GM12878 (cell line): Measurements from ENCODE around the gene SPDL1. TPM values are rescaled to one million over a fixed set of nuclear protein-coding genes. Genes with fewer than 3 reads are reported as not detected.

Experiments used
- ATAC-seq: fragments of 200-7000 bp; cut with Tn5 transposase; 3 replicates; pipeline ENCODE4 v1.9.1; 2020; ENCODE audit warnings: mild to moderate bottlenecking, moderate library complexity
- BruUV-seq: library from RNA; stranded (reverse); fragments of 400-500 nt; replicated peaks from 2 replicates; lab custom pipeline; 2021; lab: Mats Ljungman, UMichigan
- CTCF ChIA-PET: fragments of 300-600 bp; sonication (Branson Sonifier 250); formaldehyde crosslinking; extraction: SDS; loops from one replicate; lab custom pipeline; 2021; ENCODE audit warnings: inconsistent platforms; lab: Yijun Ruan, JAX
- POLR2A ChIA-PET: fragments of 350-600 bp; formaldehyde crosslinking; extraction: SDS; loops from one replicate; lab custom pipeline; 2021; ENCODE audit warnings: inconsistent platforms; lab: Charles Lee
- RAD21 ChIA-PET: fragments of 300-600 bp; sonication (Branson Sonifier 250); formaldehyde crosslinking; loops from one replicate; lab custom pipeline; 2023; ENCODE audit warnings: antibody characterized with exemption; ENCODE audit not compliant: unreplicated experiment; lab: Charles Lee
- SMC1A ChIA-PET: fragments of 300-600 bp; sonication (Branson Sonifier 250); formaldehyde crosslinking; loops from one replicate; lab custom pipeline; 2023; ENCODE audit not compliant: unreplicated experiment, uncharacterized antibody; lab: Charles Lee
- DNase-seq: peaks from one replicate; pipeline ENCODE4 v3.0.0-alpha.2; 2011; ENCODE audit warnings: low read depth, low spot score
- FAIRE-seq: peaks from 3 replicates; lab custom pipeline; 2011; peaks lifted over from hg19 to GRCh38; lab: Jason Lieb, UNC
- H2AFZ ChIP-seq: 2 replicates; pipeline ENCODE4 v1.6.0; 2011; ENCODE audit warnings: low read depth, low read length, control low read depth; ENCODE audit not compliant: control insufficient read depth
- H3K27ac ChIP-seq: 2 replicates; pipeline ENCODE4 v1.5.1; 2011; ENCODE audit warnings: control low read depth; ENCODE audit not compliant: control insufficient read depth, insufficient read depth
- H3K27me3 ChIP-seq, 2 experiments: replicated peaks in 1 of 2; 2 replicates each; pipeline versions ENCODE4 v1.6.0 to v1.6.1; 2011; ENCODE audit warnings: low read length in 1 of 2; ENCODE audit not compliant: control insufficient read depth in 2 of 2, insufficient read depth in 2 of 2
- H3K36me3 ChIP-seq, 2 experiments: 2 replicates each; pipeline ENCODE4 v1.5.1; 2011; ENCODE audit warnings: low read length in 1 of 2; ENCODE audit not compliant: control insufficient read depth in 2 of 2, insufficient read depth in 2 of 2
- H3K4me1 ChIP-seq: 2 replicates; pipeline ENCODE4 v1.6.1; 2011; ENCODE audit warnings: mild to moderate bottlenecking, low read length, moderate library complexity, mixed read lengths; ENCODE audit not compliant: control insufficient read depth, insufficient read depth
- H3K4me2 ChIP-seq: 2 replicates; pipeline ENCODE4 v1.6.0; 2011; ENCODE audit warnings: control low read depth; ENCODE audit not compliant: control insufficient read depth, insufficient read depth
- H3K4me3 ChIP-seq: fragments of 200-600 bp; sonication (generic); 2 replicates; pipeline ENCODE4 v1.5.1; 2016
- H3K79me2 ChIP-seq: 2 replicates; pipeline ENCODE4 v1.6.0; 2011; ENCODE audit warnings: low read length; ENCODE audit not compliant: control insufficient read depth, insufficient read depth
- H3K9ac ChIP-seq: 2 replicates; pipeline ENCODE4 v1.8.0; 2011; ENCODE audit warnings: low read length, control low read depth, mixed read lengths; ENCODE audit not compliant: control insufficient read depth, insufficient read depth
- H3K9me3 ChIP-seq: replicated peaks from 3 replicates; pipeline ENCODE4 v1.5.1; 2011; ENCODE audit warnings: mild to moderate bottlenecking, low read length; ENCODE audit not compliant: control insufficient read depth, insufficient read depth
- H4K20me1 ChIP-seq: 2 replicates; pipeline ENCODE4 v1.6.0; 2011; ENCODE audit not compliant: control insufficient read depth, insufficient read depth
- ATF2 ChIP-seq: IDR thresholded peaks from 2 replicates; pipeline ENCODE4 v1.6.1; 2012; ENCODE audit warnings: low read length, inconsistent platforms
- ATF7 ChIP-seq: fragments of 450-650 bp; IDR thresholded peaks from 2 replicates; pipeline ENCODE4 v1.6.1; 2016; ENCODE audit warnings: low read depth, mild to moderate bottlenecking
- CEBPZ ChIP-seq: fragments of 150-350 bp; IDR thresholded peaks from 2 replicates; pipeline ENCODE4 v1.6.1; 2016; ENCODE audit warnings: low read depth, low read length
- CHD1 ChIP-seq: IDR thresholded peaks from 2 replicates; pipeline ENCODE4 v1.6.1; 2012; ENCODE audit warnings: low read depth, low read length, improper control_type of control experiment
- CREM ChIP-seq: IDR thresholded peaks from 2 replicates; pipeline ENCODE4 v1.6.1; 2014; ENCODE audit warnings: antibody characterized with exemption, low read depth
- FOS ChIP-seq: IDR thresholded peaks from 3 replicates; pipeline ENCODE4 v1.6.1; 2011; ENCODE audit warnings: borderline replicate concordance; ENCODE audit not compliant: insufficient read length; ENCODE audit errors: extremely low read depth
- IRF4 ChIP-seq: IDR thresholded peaks from 2 replicates; pipeline ENCODE4 v1.6.1; 2011; ENCODE audit warnings: low read depth, low read length
- KLF5 ChIP-seq: fragments of 450-650 bp; IDR thresholded peaks from 2 replicates; pipeline ENCODE4 v1.6.1; 2014; ENCODE audit warnings: mild to moderate bottlenecking; ENCODE audit not compliant: partially characterized antibody
- MLLT1 ChIP-seq: fragments of 450-650 bp; IDR thresholded peaks from 2 replicates; pipeline ENCODE4 v1.6.1; 2016; ENCODE audit warnings: mild to moderate bottlenecking
- MYB ChIP-seq: fragments of 150-350 bp; IDR thresholded peaks from 2 replicates; pipeline ENCODE4 v1.6.1; 2014; ENCODE audit warnings: mild to moderate bottlenecking, low read depth, low read length, borderline replicate concordance
- NR2C2 ChIP-seq: IDR thresholded peaks from 2 replicates; pipeline ENCODE4 v1.6.1; 2011; ENCODE audit warnings: borderline replicate concordance, low read depth; ENCODE audit not compliant: control insufficient read depth, insufficient read length
- SIN3A ChIP-seq: IDR thresholded peaks from 2 replicates; pipeline ENCODE4 v1.6.1; 2012; ENCODE audit warnings: low read depth, low read length, improper control_type of control experiment
- SKIL ChIP-seq: fragments of 450-650 bp; IDR thresholded peaks from 2 replicates; pipeline ENCODE4 v1.6.1; 2017; ENCODE audit warnings: mild to moderate bottlenecking, low read depth, inconsistent platforms; ENCODE audit not compliant: poor library complexity, severe bottlenecking
- SREBF1 ChIP-seq: IDR thresholded peaks from 2 replicates; pipeline ENCODE4 v1.6.1; 2012; ENCODE audit warnings: mild to moderate bottlenecking, low read length
- TCF12 ChIP-seq: IDR thresholded peaks from 2 replicates; pipeline ENCODE4 v1.6.1; 2011; ENCODE audit warnings: low read depth, mild to moderate bottlenecking, low read length
- WRNIP1 ChIP-seq: IDR thresholded peaks from 2 replicates; pipeline ENCODE4 v1.6.1; 2011; ENCODE audit warnings: low read depth, low read length, improper control_type of control experiment, borderline replicate concordance
- YBX1 ChIP-seq: fragments of 450-650 bp; IDR thresholded peaks from 2 replicates; pipeline ENCODE4 v1.6.1; 2016; ENCODE audit warnings: antibody characterized with exemption
- YY1 ChIP-seq: IDR thresholded peaks from 2 replicates; pipeline ENCODE4 v1.6.1; 2011; ENCODE audit warnings: low read depth, mild to moderate bottlenecking, low read length
- ZNF24 ChIP-seq: fragments of 450-650 bp; IDR thresholded peaks from 2 replicates; pipeline ENCODE4 v1.6.1; 2017; ENCODE audit warnings: antibody characterized with exemption, mild to moderate bottlenecking
- WGBS: methylation state at CpG from one replicate; pipeline ENCODE4 v1.1.6; 2016; ENCODE audit warnings: low lambda C conversion rate; ENCODE audit not compliant: insufficient replicate concordance, insufficient coverage; ENCODE audit errors: missing lambda C conversion rate; 5-methylcytosine and 5-hydroxymethylcytosine counted together
- in situ Hi-C: fragments of 300-500 bp; cut with MboI; formaldehyde crosslinking; loops from 9 replicates; pipeline ENCODE4 v1.14.3; 2018; ENCODE audit warnings: mixed read lengths
- intact Hi-C: fragments of 100-400 bp; cut with micrococcal nuclease; formaldehyde crosslinking; loops from one replicate; pipeline ENCODE4 v1.14.2; 2022; ENCODE audit not compliant: unreplicated experiment
- polyA plus RNA-seq, 11 experiments: library from polyadenylated mRNA; depleted of rRNA in 4 of 11; unstranded in 6 of 11; stranded (reverse) in 5 of 11; fragments of >200 nt; fragmentation: Nextera tagmentation in 4 of 11; fragmentation: Illumina TruSeq in 1 of 11; extraction: Ambion mirVana in 4 of 11; extraction: Trizol in 1 of 11; gene quantifications; 1 replicate in 1 of 11; 2 replicates in 10 of 11; pipeline versions ENCODE4 v1.2.1 to v1.2.3, GENCODE V29; 2011 to 2016; ENCODE audit warnings: inconsistent platforms in 2 of 11, missing spikeins in 2 of 11, low read depth in 1 of 11
- total RNA-seq, 4 experiments: library from RNA; depleted of rRNA in 3 of 4; stranded (reverse); fragments of >200 nt in 3 of 4; fragmentation: Illumina TruSeq in 1 of 4; extraction: Trizol in 1 of 4; gene quantifications; 2 replicates each; pipeline versions ENCODE4 v1.2.1 to v1.2.3, GENCODE V29; 2013 to 2021

Gene SPDL1
- total and polyA plus RNA-seq, 10 of the 15 experiments (the other 5 are each of a cell fraction or from before 2014, with no cell fraction given) = 34.2 to 69.9 (median 46.0) TPM

GRCh38 chr5:169557838-169558237, 25.7 kb upstream of the SPDL1 start:
- H2AFZ ChIP-seq = no peak overlapping the region
- POLR2A ChIA-PET = no interaction called here
- intact Hi-C loops = no loop called here
- SMC1A ChIA-PET = no interaction called here
- no peak overlapping the region for H3K9ac ChIP-seq
- FAIRE-seq = no peak
- BruUV-seq = no TSS peak
- WGBS = 79% methylated on average over 1 of the region's 1 CpG
- H3K27ac ChIP-seq = no peak overlapping the region
- no peak overlapping the region for H3K4me2 ChIP-seq
- H3K4me1 ChIP-seq = no peaks in the 10 kb centered on the region
- no peak for DNase-seq
- no peaks in the 10 kb centered on the region for H3K36me3 ChIP-seq
- CTCF ChIA-PET = interaction anchor here (1.2 to 1.3 kb wide), 2 partner anchors 9 to 11 kb away, joined by 3 to 4 read pairs; no protein-coding TSS in a partner anchor
- H3K79me2 ChIP-seq = no peaks in the 10 kb centered on the region
- H4K20me1 ChIP-seq = no peaks in the 10 kb centered on the region
- in situ Hi-C loops = no loop called here
- H3K4me3 ChIP-seq = no peak overlapping the region
- no peaks in the 10 kb centered on the region for H3K9me3 ChIP-seq
- RAD21 ChIA-PET = no interaction called here
- ATAC-seq = no peak
- H3K27me3 ChIP-seq = peaks cover 2% of the 10 kb centered on the region in 2 experiments; a peak in 3 of 4 replicates
- TF ChIP-seq TCF12 (no peak), CEBPZ (no peak), FOS (no peak), WRNIP1 (no peak), CREM (no peak), YBX1 (no peak), SREBF1 (no peak), MYB (no peak), NR2C2 (no peak), KLF5 (no peak), ZNF24 (no peak), SIN3A (no peak), MLLT1 (no peak), ATF2 (no peak), CHD1 (no peak), YY1 (no peak), SKIL (no peak), ATF7 (no peak), IRF4 (no peak)
